BLaER1 treated with 17β-estradiol and CSF1 and Interleukin-3, amounts not matched to agents 10 nM and 100 nM (cell line): Measurements from ENCODE around the gene COL5A1.

ENCODE experiments used
- H3K27ac ChIP-seq, 11 experiments: shearing (Covaris generic); formaldehyde crosslinking; 2 replicates each; pipeline ENCODE4 v1.8.1; 2022
- H3K27me3 ChIP-seq, 11 experiments: shearing (Covaris generic); formaldehyde crosslinking; 2 replicates each; pipeline ENCODE4 v1.8.1; 2022
- H3K36me3 ChIP-seq, 11 experiments: shearing (Covaris generic); formaldehyde crosslinking; 2 replicates each; pipeline ENCODE4 v1.8.1; 2022
- H3K4me1 ChIP-seq, 10 experiments: shearing (Covaris generic); formaldehyde crosslinking; 2 replicates each; pipeline ENCODE4 v1.8.1; 2022
- H3K4me2 ChIP-seq, 11 experiments: shearing (Covaris generic); formaldehyde crosslinking; 2 replicates each; pipeline ENCODE4 v1.8.1; 2022
- H3K4me3 ChIP-seq, 10 experiments: shearing (Covaris generic); formaldehyde crosslinking; 2 replicates each; pipeline ENCODE4 v1.8.1; 2022
- H3K9ac ChIP-seq, 11 experiments: shearing (Covaris generic); formaldehyde crosslinking; 2 replicates each; pipeline ENCODE4 v1.8.1; 2022
- H3K9me3 ChIP-seq, 11 experiments: shearing (Covaris generic); formaldehyde crosslinking; replicated peaks in 1 of 11; 2 replicates each; pipeline ENCODE4 v1.8.1; 2022
- H4K20me1 ChIP-seq, 11 experiments: shearing (Covaris generic); formaldehyde crosslinking; 2 replicates each; pipeline ENCODE4 v1.8.1; 2022
- Cebpa-rat ChIP-seq, 11 experiments: shearing (Covaris generic); IDR thresholded peaks; 2 replicates each; pipeline ENCODE4 v1.8.1; 2022

Gene COL5A1

DNA sequence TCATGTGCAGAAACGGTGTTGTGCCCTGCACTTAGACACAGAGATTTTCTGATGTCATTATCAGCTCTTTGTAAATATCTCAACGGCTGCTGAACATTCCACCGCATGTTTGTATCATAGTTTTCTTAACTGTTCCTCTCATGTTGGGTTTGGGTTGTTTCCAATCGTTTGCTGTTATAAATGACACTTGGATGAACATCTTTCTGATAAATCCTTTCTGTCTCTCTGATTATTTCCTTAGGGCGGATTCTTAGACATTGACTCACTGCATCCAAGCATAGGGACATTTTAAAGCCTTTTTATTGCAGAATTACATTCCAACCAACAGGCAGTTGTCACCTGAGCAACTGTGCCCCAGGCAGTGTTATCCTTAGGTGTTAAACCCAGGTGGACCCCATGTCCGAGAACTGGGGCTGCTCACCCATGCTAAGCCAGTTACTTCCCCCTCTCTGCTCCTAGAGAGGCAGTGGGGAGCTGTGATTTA, 28.5 kb downstream of the COL5A1 start:
- no peak overlapping the region for H3K4me2 ChIP-seq
- peaks cover 14 to 17% (median 15%) of the 10 kb centered on the region in 10 experiments for H3K4me1 ChIP-seq
- no peak overlapping the region for H3K27ac ChIP-seq
- H3K4me3 ChIP-seq: no peak overlapping the region
- peaks cover 1 to 15% (median 5%) of the 10 kb centered on the region in 11 experiments; a peak in 9 of 22 replicates for H3K9me3 ChIP-seq
- no peak overlapping the region for H3K9ac ChIP-seq
- H3K36me3 ChIP-seq: peaks cover 0 to 7% (median 0%) of the 10 kb centered on the region in 11 experiments; a peak in 3 of 22 replicates
- peaks cover 0 to 52% (median 39%) of the 10 kb centered on the region in 11 experiments; a peak in 16 of 22 replicates for H4K20me1 ChIP-seq
- H3K27me3 ChIP-seq: peaks cover 0 to 78% (median 0%) of the 10 kb centered on the region in 11 experiments; a peak in 7 of 22 replicates
- no peak for TF ChIP-seq Cebpa-rat (IDR thresholded peaks at IDR 0.05)

DNA sequence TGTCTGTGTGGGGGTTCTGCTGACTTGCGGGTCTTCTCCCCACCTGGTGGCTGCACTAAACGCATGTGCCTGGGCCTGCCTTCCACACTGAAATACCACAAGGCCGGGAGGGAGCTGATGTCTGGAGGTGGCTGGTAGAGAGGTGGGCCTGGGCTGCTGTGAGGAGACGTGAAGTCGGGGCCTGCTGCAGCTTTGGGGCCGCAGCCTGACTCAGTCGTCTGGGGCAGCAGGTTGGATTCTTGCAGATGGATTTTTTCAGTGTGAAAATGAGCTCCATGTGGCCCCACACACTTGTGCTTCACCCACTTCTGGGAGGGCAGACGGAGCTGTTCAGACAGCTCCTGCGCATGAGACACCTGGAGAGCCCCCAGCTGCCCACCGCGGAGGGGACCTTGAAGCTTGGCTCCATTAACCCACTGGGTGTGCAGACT, 29.3 kb downstream of the COL5A1 start:
- Histone ChIP-seq H3K36me3 (peaks cover 0 to 7% (median 0%) of the 10 kb centered on the region in 11 experiments; a peak in 5 of 22 replicates), H3K4me3 (no peak overlapping the region), H3K9me3 (peaks cover 8 to 23% (median 13%) of the 10 kb centered on the region in 11 experiments; a peak in 20 of 22 replicates), H3K4me1 (peaks cover 14 to 17% (median 15%) of the 10 kb centered on the region in 10 experiments), H4K20me1 (peaks cover 0 to 52% (median 35%) of the 10 kb centered on the region in 11 experiments; a peak in 15 of 22 replicates), H3K27ac (no peak overlapping the region), H3K9ac (no peak overlapping the region), H3K4me2 (no peak overlapping the region), H3K27me3 (peaks cover 0 to 76% (median 0%) of the 10 kb centered on the region in 11 experiments; a peak in 6 of 22 replicates)
- TF ChIP-seq Cebpa-rat (IDR thresholded peaks at IDR 0.05): no peak

DNA sequence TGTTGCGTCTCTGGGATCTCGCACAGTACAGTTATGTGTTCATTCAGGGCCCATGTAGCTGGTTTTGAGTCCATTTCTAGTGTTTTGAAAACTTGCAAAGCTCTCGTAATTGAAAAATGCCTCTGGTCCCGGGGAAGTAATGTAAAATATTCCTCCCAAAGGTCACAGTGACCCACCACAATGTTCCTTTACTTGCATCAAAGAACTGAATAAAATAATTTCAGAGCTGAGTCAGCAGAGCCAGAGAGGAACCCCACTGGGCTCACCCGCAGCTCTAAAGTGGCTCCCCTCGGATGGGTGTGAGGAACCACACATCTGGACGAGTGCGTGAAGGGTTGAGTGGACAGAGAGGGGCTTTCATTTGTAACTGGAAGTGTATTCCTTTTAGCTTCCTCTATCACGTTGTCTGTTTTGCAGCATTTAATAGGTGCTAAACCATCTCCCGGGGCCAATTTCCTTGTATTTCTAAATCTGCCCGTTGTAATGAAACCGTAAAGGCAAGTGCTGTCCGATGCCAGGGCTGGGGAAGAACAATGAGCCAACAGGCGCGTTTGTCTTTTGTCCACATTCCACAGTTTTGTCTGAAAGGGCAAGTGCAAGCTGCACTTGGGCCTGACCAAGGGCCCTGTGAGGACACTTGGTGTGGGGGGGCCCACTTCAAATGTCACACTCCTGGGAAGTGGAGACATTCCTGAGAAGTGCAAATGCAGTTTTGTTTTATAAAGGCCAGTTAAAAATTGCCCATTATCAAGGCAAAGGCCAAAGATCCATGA, 29.9 kb downstream of the COL5A1 start:
- H3K27me3 ChIP-seq: peaks cover 0 to 76% (median 0%) of the 10 kb centered on the region in 11 experiments; a peak in 6 of 22 replicates
- no peak overlapping the region for H3K4me3 ChIP-seq
- peaks cover 0 to 7% (median 0%) of the 10 kb centered on the region in 11 experiments; a peak in 5 of 22 replicates for H3K36me3 ChIP-seq
- H3K4me2 ChIP-seq: no peak overlapping the region
- H3K9ac ChIP-seq: no peak overlapping the region
- no peak for TF ChIP-seq Cebpa-rat (IDR thresholded peaks at IDR 0.05)
- no peak overlapping the region for H3K27ac ChIP-seq
- H3K9me3 ChIP-seq: peaks cover 8 to 25% (median 16%) of the 10 kb centered on the region in 11 experiments; a peak in 20 of 22 replicates
- peaks cover 9 to 14% (median 12%) of the 10 kb centered on the region in 10 experiments for H3K4me1 ChIP-seq
- peaks cover 0 to 52% (median 28%) of the 10 kb centered on the region in 11 experiments; a peak in 15 of 22 replicates for H4K20me1 ChIP-seq

DNA sequence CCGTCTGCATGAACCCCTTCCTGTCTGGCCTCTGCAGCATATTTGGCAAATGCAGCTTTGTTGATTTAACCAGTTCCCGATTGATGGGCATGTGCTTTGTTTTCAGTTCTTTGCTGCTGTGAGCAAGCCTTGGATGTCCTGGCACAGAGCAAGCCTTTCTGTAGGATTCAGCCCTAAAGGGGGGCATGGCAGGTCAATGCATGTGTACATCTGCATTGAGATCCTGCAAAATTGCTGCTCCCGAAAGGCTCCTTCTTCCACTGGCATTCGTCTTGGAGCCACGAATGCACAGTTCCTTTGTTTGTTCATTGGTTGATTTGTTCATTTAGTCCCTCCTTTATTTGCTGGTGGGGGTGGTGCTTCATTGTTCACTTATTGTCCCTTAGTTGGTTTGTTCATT, 34.8 kb downstream of the COL5A1 start:
- no peak for TF ChIP-seq Cebpa-rat (IDR thresholded peaks at IDR 0.05)
- Histone ChIP-seq H3K4me3 (no peak overlapping the region), H3K4me2 (peak overlapping the region in 4 of 11 experiments; percentile 9 to 36 (median 16); a peak in 5 of 22 replicates), H3K27ac (no peak overlapping the region), H4K20me1 (peaks cover 0 to 64% (median 40%) of the 10 kb centered on the region in 11 experiments; a peak in 15 of 22 replicates), H3K27me3 (peaks cover 0 to 70% (median 0%) of the 10 kb centered on the region in 11 experiments; a peak in 5 of 22 replicates), H3K36me3 (peaks cover 0 to 7% (median 0%) of the 10 kb centered on the region in 11 experiments; a peak in 5 of 22 replicates), H3K9ac (no peak overlapping the region), H3K4me1 (peaks cover 0 to 27% (median 9%) of the 10 kb centered on the region in 10 experiments; a peak in 9 of 20 replicates), H3K9me3 (peaks cover 8 to 20% (median 16%) of the 10 kb centered on the region in 11 experiments; a peak in 20 of 22 replicates)

- Histone ChIP-seq H3K4me2 (peak overlapping the region in 7 of 11 experiments; percentile 2 to 36 (median 11); a peak in 6 of 22 replicates), H4K20me1 (peaks cover 0 to 64% (median 44%) of the 10 kb centered on the region in 11 experiments; a peak in 16 of 22 replicates), H3K4me1 (peaks cover 0 to 30% (median 9%) of the 10 kb centered on the region in 10 experiments; a peak in 9 of 20 replicates), H3K4me3 (no peak overlapping the region), H3K9ac (no peak overlapping the region), H3K36me3 (peaks cover 0 to 7% (median 0%) of the 10 kb centered on the region in 11 experiments; a peak in 5 of 22 replicates), H3K9me3 (peaks cover 8 to 20% (median 16%) of the 10 kb centered on the region in 11 experiments; a peak in 20 of 22 replicates), H3K27ac (no peak overlapping the region), H3K27me3 (peaks cover 0 to 70% (median 0%) of the 10 kb centered on the region in 11 experiments; a peak in 5 of 22 replicates)
- TF ChIP-seq Cebpa-rat (IDR thresholded peaks at IDR 0.05): no peak
Measured at GRCh38 chr9:134676886-134677285, 35.3 kb downstream of the COL5A1 start.

DNA sequence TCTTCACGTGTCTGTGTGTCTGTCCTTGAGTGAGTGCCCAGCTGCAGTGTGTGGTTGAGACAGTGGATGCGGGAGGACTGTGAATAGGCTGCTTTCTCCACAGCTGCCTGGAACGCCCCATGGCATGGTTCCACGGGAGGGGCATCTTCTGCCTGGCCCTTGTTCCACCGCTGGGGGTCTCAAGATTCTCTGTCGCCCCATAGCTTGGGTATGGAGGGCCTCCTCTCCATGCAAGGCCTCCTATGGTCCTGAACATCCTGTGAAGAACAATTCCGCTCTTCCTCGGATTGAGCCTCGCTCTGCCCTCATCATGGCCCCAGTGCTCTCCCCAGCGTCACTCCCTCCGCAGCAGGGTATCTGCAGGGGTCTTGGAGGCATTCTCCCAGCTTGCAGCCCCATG, 36.1 kb downstream of the COL5A1 start:
- Histone ChIP-seq H3K9ac (no peak overlapping the region), H3K9me3 (peaks cover 8 to 20% (median 16%) of the 10 kb centered on the region in 11 experiments; a peak in 20 of 22 replicates), H4K20me1 (peaks cover 0 to 71% (median 52%) of the 10 kb centered on the region in 11 experiments; a peak in 16 of 22 replicates), H3K4me2 (peak overlapping the region in 3 of 11 experiments; percentile 3 to 18 (median 14); a peak in 3 of 22 replicates), H3K27me3 (peaks cover 0 to 70% (median 0%) of the 10 kb centered on the region in 11 experiments; a peak in 5 of 22 replicates), H3K4me1 (peaks cover 0 to 36% (median 11%) of the 10 kb centered on the region in 10 experiments; a peak in 9 of 20 replicates), H3K27ac (no peak overlapping the region), H3K4me3 (no peak overlapping the region), H3K36me3 (peaks cover 0 to 7% (median 0%) of the 10 kb centered on the region in 11 experiments; a peak in 5 of 22 replicates)
- TF ChIP-seq Cebpa-rat (IDR thresholded peaks at IDR 0.05): no peak

GRCh38 chr9:134678206-134678605, 36.6 kb downstream of the COL5A1 start:
- peak overlapping the region in 3 of 11 experiments; percentile 3 to 18 (median 14); a peak in 3 of 22 replicates for H3K4me2 ChIP-seq
- H3K9me3 ChIP-seq: peaks cover 8 to 20% (median 16%) of the 10 kb centered on the region in 11 experiments; a peak in 20 of 22 replicates
- peaks cover 0 to 7% (median 0%) of the 10 kb centered on the region in 11 experiments; a peak in 5 of 22 replicates for H3K36me3 ChIP-seq
- H3K4me3 ChIP-seq: no peak overlapping the region
- peaks cover 0 to 75% (median 56%) of the 10 kb centered on the region in 11 experiments; a peak in 16 of 22 replicates for H4K20me1 ChIP-seq
- H3K9ac ChIP-seq: no peak overlapping the region
- H3K27ac ChIP-seq: no peak overlapping the region
- no peak for TF ChIP-seq Cebpa-rat (IDR thresholded peaks at IDR 0.05)
- peaks cover 0 to 75% (median 0%) of the 10 kb centered on the region in 11 experiments; a peak in 5 of 22 replicates for H3K27me3 ChIP-seq
- peaks cover 0 to 38% (median 11%) of the 10 kb centered on the region in 10 experiments; a peak in 9 of 20 replicates for H3K4me1 ChIP-seq
